IPS DF 19.7 (cell line): ENCODE data around the gene DHRS7B.

ENCODE experiments used
- DNase-seq: peaks from one replicate; pipeline ENCODE4 v3.0.0-alpha.2; 2013; ENCODE audit warnings: low read depth, low spot score

The DHRS7B gene

GRCh38 chr17:21239680-21240368 is 113.1 kb downstream of the DHRS7B start:
- no peak for DNase-seq

DNA sequence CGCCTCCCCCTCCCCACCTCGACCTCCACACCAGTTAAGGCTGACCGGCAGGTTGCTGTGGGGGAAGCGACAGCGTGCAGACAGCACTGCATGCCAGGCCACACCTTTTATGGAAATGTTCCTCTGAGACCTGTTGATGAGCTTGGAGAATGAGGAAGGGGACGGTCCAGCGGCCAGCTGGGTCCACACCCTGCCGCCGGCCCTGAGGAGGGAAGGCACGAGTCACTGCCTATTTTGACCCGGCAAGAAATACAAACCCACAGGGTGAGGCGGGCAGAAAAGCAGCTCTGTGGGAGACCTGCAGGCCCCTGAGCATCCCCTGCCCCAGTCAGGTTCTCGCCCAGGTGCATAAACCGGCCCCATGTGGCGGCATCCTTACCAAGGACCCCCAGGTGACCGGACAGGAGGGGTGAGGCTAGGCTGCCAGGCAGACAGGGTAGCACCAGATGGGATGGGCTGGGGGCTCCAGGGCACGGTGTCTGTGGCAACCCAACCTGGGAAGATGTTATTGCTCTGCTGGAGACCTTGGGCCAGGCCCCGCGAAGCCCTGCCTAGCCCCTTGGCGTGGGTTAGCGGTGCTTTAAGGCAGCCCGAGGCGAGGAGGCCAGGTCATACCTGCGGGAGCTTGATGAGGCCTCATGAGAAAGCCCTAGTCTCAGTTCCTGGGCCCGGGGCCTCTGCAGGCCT is 113.7 kb downstream of the DHRS7B start:
- no peak for DNase-seq
